ENCODE results near the gene B9D2.
A peak's percentile ranks its signal among the peaks of the same experiment; 100 is the strongest.

The B9D2 gene

DNA sequence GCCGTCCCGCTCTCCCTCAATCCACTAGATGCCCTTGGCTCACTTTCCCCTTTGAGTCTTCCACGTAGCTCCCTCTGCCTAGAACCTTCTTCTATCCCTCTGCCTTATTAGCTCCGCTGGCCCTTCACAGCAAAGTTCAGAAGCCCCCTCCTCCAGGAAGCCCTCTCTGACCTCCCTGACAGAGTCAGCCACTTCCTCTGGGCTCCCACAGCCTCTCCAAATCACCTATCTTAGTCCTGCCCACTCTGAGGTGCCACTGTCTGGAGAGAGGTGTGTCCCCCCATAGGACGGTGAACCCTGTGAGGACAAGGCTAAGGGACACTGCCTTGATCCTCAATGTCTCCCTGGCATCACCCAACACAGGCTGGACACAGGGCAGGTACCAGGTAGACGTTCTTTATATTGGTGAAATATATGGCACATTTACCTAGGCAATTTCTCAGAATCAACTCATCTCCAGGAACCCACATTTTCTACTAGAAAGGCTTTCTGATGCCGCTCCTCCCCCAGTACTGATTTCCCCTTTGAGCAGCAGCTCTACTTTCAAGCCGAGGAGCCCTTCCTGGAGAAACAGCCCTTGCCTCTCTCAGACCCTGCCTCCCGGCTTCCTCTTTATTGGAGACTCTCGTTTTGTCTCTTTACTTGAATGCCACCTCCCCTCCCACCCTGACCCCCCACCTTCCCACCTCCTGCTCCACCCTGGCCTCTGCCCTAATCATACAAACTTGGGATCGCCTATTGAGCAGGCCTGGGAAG is 6.8 kb downstream of the B9D2 start:
- in situ Hi-C loops (cut with HindIII; ENCODE audit: low sequenced_read_pairs): no loop called here
- H3K4me3 ChIP-seq (ENCODE audit: low read depth, low read length): no peak overlapping the region

GRCh38 chr19:41355802-41356201 is 8.1 kb downstream of the B9D2 start:
- DNase-seq (ENCODE audit: low read depth): no peak
- in situ Hi-C loops (cut with HindIII; ENCODE audit: low sequenced_read_pairs): no loop called here
- TF ChIP-seq CTCF (IDR thresholded peaks at IDR 0.05; ENCODE audit: low read depth, low read length, missing control alignments): no peak
- H3K4me3 ChIP-seq (ENCODE audit: low read depth, low read length): no peak overlapping the region

More for the DNA sequence above, 6.8 kb downstream of the B9D2 start:
- no peak for TF ChIP-seq CTCF (IDR thresholded peaks at IDR 0.05; ENCODE audit: low read depth, low read length, missing control alignments)
- DNase-seq (ENCODE audit: low read depth): no peak

GRCh38 chr19:41355035-41355434 is 8.9 kb downstream of the B9D2 start:
- no peak for TF ChIP-seq CTCF (IDR thresholded peaks at IDR 0.05; ENCODE audit: low read depth, low read length, missing control alignments)
- no peak for DNase-seq (ENCODE audit: low read depth)
- H3K4me3 ChIP-seq (ENCODE audit: low read depth, low read length): no peak overlapping the region
- in situ Hi-C loops (cut with HindIII; ENCODE audit: low sequenced_read_pairs): no loop called here

GRCh38 chr19:41354343-41354953 is 9.5 kb downstream of the B9D2 start:
- no peak for DNase-seq (ENCODE audit: low read depth)
- peak overlapping the region; percentile 86 for H3K4me3 ChIP-seq (ENCODE audit: low read depth, low read length)
- in situ Hi-C loops (cut with HindIII; ENCODE audit: low sequenced_read_pairs): no loop called here
- no peak for TF ChIP-seq CTCF (IDR thresholded peaks at IDR 0.05; ENCODE audit: low read depth, low read length, missing control alignments)

DNA sequence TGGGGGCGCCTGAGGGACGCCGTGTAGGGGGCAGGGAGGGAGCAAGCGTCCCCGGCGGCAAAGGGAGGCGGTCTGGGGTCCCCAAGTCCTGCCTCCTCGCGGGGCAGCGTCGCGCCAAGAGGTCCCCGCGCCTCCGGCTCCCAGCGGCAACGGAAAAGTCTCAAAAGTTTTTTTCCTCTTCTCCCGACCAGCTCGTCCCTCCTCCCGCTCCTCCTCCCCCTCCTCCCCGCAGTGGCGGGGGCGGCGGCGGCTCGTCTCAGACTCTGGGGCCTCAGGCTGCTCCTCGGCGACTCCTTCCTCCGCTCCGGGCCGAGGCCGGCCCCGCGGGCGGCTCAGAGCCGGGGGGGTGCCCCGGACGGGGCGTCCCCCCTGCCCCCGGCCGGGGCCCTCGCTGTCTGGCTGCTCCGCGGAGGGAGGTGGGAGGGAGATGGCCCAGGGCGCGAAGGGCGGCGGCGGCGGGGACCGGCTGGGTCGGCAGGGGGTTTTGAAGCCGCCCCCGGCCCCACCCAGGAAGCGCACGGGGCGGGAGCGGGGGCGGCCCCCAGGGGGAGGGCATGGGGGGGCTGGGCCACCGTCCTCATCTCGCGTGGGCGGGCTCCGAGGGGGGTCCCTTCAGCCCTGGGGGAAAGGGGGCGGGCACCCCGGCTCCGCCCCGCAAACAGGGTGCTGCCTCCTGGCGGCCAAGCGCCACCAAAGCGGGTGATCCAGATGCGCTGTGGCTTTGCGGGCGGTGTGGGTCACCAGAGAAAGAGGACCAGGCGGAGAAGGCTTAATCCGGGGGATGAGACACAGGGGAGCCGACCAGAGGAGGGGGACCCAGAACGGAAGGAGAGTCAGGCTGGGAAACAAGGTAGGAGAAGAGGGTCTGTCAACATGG is 10.2 kb downstream of the B9D2 start, which contains the start of gene TGFB1:
TSS of gene TGFB1 (minus strand) at position 457 of the 877 bp plus-strand sequence. CDS start 878 bp downstream, outside the sequence.
- in situ Hi-C loops (cut with HindIII; ENCODE audit: low sequenced_read_pairs): no loop called here
- DNase-seq (ENCODE audit: low read depth): peak; percentile 40
- TF ChIP-seq CTCF (IDR thresholded peaks at IDR 0.05; ENCODE audit: low read depth, low read length, missing control alignments): peak; percentile 87
- H3K4me3 ChIP-seq (ENCODE audit: low read depth, low read length): peak within 1 kb of the TSS; percentile 86
